ENCODE data around the gene RAB10.

DNA sequence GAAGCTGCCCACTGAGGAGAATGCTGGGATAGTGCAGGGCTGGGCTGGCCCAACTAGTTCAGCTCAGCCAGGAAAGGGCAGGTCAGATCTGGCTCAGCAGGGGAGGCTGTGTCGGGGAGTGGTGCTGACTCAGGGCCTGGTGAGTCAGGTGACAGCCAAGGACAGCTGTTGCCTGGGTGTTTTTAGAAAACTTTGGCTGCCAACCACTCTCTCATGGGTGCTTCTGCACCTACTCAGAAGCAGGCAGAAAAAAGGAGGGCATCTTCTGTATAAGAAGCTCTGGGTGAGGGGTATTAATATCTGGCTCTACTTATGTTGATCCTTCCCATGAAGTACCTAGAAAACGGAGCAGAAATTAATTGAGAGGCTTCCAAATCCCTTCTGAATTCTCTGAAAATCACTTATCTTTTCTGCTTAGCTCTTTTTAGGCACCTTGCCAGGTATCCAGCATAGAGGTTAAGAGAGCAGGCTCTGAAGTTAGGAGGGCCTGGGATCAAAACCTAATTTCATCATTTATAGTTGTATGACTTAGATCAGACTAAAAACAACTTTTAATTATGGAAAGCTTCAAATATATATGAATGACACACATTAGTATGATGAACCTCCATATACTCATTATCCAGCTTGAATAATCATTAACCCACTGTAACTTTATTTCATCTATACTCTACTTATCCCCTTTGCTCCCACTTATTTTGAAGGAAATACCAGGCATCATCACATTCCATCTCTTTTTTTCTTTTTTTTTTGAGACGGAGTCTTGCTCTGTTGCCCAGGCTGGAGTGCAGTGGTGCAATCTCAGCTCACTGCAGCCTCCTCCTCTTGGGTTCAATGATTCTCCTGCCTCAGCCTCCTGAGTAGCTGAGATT is 15.5 kb upstream of the RAB10 start:
- TF ChIP-seq, protein P1, sequence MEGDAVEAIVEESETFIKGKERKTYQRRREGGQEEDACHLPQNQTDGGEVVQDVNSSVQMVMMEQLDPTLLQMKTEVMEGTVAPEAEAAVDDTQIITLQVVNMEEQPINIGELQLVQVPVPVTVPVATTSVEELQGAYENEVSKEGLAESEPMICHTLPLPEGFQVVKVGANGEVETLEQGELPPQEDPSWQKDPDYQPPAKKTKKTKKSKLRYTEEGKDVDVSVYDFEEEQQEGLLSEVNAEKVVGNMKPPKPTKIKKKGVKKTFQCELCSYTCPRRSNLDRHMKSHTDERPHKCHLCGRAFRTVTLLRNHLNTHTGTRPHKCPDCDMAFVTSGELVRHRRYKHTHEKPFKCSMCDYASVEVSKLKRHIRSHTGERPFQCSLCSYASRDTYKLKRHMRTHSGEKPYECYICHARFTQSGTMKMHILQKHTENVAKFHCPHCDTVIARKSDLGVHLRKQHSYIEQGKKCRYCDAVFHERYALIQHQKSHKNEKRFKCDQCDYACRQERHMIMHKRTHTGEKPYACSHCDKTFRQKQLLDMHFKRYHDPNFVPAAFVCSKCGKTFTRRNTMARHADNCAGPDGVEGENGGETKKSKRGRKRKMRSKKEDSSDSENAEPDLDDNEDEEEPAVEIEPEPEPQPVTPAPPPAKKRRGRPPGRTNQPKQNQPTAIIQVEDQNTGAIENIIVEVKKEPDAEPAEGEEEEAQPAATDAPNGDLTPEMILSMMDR (IDR thresholded peaks at IDR 0.05): no peak
- TF ChIP-seq POLR2AphosphoS5 (IDR thresholded peaks at IDR 0.05) (no peak), POLR2A (IDR thresholded peaks at IDR 0.05) (no peak)
